ENCODE results near the gene ZMIZ1. TPM values are rescaled to one million over a fixed set of nuclear protein-coding genes. Genes with fewer than 3 reads are reported as not detected.

The ZMIZ1 gene
- total RNA-seq, 1 experiment from 2014 or later = 28.4 TPM

DNA sequence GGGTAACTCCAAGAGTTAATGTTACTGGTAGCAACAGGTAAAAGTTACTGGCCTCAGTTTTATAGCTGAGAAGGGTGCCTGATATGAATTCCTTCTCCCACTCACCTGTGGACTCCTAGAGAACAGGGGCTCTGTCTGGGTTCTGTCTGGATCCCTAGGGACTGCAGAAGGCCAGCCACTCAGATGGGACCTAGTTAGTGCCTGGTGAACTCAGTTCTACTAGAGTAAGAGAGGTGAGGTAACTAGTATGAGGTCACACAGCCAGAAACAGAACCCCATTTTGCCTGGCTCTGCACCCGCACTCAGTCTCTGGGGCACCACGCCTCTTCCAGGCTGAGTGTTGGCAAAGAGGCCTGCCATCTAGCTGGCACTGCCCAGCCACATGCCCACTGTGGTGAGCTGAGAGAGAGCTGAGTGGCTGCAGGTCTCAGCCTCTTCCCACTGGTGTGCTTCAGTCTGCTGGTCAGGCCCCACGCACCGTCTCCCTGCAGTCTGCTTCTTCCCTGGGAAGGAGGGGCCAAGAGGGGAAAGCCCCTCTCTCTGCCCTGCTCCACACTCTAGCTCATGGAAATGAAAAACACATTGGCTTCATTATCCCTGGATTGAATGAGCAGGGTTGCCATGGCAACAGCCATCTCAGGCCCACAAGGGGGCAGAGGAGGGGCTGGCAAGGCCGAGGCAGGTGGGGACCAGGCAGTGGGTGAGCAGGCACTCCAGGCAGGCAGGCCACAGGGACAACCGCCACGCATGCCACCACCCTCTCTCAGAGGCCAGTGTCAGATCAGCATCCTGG, 110.6 kb downstream of the ZMIZ1 start:
- no peaks in the 10 kb centered on the region for H3K79me2 ChIP-seq (ENCODE audit: insufficient read depth, low read length)
- CTCF ChIA-PET = no interaction called here
- POLR2A ChIA-PET = no interaction called here

More for the DNA sequence above, 110.6 kb downstream of the ZMIZ1 start:
- no peaks in the 10 kb centered on the region for H4K20me1 ChIP-seq (ENCODE audit: insufficient read depth)
- H3K9ac ChIP-seq (ENCODE audit: low read length) = no peak overlapping the region
- peaks cover 45 to 58% of the 10 kb centered on the region in 2 experiments for H3K4me1 ChIP-seq (ENCODE audit: control insufficient read depth in 1 of 2, insufficient read depth in 2 of 2, low read length in 2 of 2)
- RAD21 ChIA-PET (ENCODE audit: low non-redundant PET in 1 of 2, low total read pairs in 2 of 2, uncharacterized antibody in 2 of 2, unreplicated experiment in 2 of 2) = no interaction called here
- no peak overlapping the region for H3K4me2 ChIP-seq (ENCODE audit: low read length)
- intact Hi-C loops (cut with micrococcal nuclease) = no loop called here
- H2AFZ ChIP-seq (ENCODE audit: low read depth, low read length, poor library complexity, severe bottlenecking) = no peak overlapping the region
- H3K9me3 ChIP-seq (ENCODE audit: control insufficient read depth in 1 of 2, insufficient read depth in 1 of 2, low read depth in 1 of 2, low read length in 2 of 2) = no peaks in the 10 kb centered on the region
- no peaks in the 10 kb centered on the region for H3K36me3 ChIP-seq (ENCODE audit: control insufficient read depth in 1 of 2, insufficient read depth in 2 of 2, low read length in 2 of 2)
- ATAC-seq = no peak
- no peak for DNase-seq (ENCODE audit: low read depth, low spot score)
- no peaks in the 10 kb centered on the region for H3K9me2 ChIP-seq (ENCODE audit: insufficient read depth)
- no peaks in the 10 kb centered on the region for H3K27me3 ChIP-seq (ENCODE audit: insufficient read depth, low read length)
- H3K27ac ChIP-seq (ENCODE audit: low read depth, low read length) = no peak overlapping the region
- no TSS peak for BruUV-seq (replicated peaks)
- no peak overlapping the region for H3K4me3 ChIP-seq (replicated peaks in 1 of 2; ENCODE audit: low read depth in 1 of 2, low read length in 2 of 2)
- no peak for TF ChIP-seq YY1 (IDR thresholded peaks at IDR 0.05; ENCODE audit: extremely low read depth, insufficient replicate concordance, low read depth, low read length)
- TF ChIP-seq POLR2A (IDR thresholded peaks at IDR 0.05; ENCODE audit: borderline replicate concordance, extremely low read depth, insufficient read depth, insufficient read length) = no peak
- TF ChIP-seq, protein P1, sequence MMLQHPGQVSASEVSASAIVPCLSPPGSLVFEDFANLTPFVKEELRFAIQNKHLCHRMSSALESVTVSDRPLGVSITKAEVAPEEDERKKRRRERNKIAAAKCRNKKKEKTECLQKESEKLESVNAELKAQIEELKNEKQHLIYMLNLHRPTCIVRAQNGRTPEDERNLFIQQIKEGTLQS (IDR thresholded peaks at IDR 0.05) = no peak
- no peak for TF ChIP-seq EZH2 (IDR thresholded peaks at IDR 0.05)
- TF ChIP-seq SIN3A (IDR thresholded peaks at IDR 0.05; ENCODE audit: low read depth) = no peak
- TF ChIP-seq, protein P2, sequence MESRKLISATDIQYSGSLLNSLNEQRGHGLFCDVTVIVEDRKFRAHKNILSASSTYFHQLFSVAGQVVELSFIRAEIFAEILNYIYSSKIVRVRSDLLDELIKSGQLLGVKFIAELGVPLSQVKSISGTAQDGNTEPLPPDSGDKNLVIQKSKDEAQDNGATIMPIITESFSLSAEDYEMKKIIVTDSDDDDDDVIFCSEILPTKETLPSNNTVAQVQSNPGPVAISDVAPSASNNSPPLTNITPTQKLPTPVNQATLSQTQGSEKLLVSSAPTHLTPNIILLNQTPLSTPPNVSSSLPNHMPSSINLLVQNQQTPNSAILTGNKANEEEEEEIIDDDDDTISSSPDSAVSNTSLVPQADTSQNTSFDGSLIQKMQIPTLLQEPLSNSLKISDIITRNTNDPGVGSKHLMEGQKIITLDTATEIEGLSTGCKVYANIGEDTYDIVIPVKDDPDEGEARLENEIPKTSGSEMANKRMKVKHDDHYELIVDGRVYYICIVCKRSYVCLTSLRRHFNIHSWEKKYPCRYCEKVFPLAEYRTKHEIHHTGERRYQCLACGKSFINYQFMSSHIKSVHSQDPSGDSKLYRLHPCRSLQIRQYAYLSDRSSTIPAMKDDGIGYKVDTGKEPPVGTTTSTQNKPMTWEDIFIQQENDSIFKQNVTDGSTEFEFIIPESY (IDR thresholded peaks at IDR 0.05; ENCODE audit: extremely low read depth, insufficient replicate concordance, low read length) = no peak
- TF ChIP-seq JUND (IDR thresholded peaks at IDR 0.05) = no peak
- TF ChIP-seq TCF7L2 (IDR thresholded peaks at IDR 0.05; ENCODE audit: borderline replicate concordance, extremely low read depth, insufficient read depth, insufficient read length) = no peak
- no peak for TF ChIP-seq RAD21 (IDR thresholded peaks at IDR 0.05; ENCODE audit: low read depth)
- TF ChIP-seq POLR2AphosphoS5 (IDR thresholded peaks at IDR 0.05; ENCODE audit: low read depth, low read length) = no peak
- TF ChIP-seq, protein P3, sequence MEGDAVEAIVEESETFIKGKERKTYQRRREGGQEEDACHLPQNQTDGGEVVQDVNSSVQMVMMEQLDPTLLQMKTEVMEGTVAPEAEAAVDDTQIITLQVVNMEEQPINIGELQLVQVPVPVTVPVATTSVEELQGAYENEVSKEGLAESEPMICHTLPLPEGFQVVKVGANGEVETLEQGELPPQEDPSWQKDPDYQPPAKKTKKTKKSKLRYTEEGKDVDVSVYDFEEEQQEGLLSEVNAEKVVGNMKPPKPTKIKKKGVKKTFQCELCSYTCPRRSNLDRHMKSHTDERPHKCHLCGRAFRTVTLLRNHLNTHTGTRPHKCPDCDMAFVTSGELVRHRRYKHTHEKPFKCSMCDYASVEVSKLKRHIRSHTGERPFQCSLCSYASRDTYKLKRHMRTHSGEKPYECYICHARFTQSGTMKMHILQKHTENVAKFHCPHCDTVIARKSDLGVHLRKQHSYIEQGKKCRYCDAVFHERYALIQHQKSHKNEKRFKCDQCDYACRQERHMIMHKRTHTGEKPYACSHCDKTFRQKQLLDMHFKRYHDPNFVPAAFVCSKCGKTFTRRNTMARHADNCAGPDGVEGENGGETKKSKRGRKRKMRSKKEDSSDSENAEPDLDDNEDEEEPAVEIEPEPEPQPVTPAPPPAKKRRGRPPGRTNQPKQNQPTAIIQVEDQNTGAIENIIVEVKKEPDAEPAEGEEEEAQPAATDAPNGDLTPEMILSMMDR (IDR thresholded peaks at IDR 0.05 in 2 of 3, conservative IDR thresholded peaks at IDR 0.05 in 1 of 3; ENCODE audit: borderline replicate concordance in 1 of 3, insufficient read depth in 1 of 3, low read depth in 2 of 3, low read length in 2 of 3) = no peak
